Skin of body (tissue), 3 donors: ENCODE results near the gene LAPTM5. TPM values are rescaled to one million over a fixed set of nuclear protein-coding genes. Genes with fewer than 3 reads are reported as not detected.

ENCODE experiments used
- DNase-seq: peaks from one replicate; lab custom pipeline; 2025; lab: John Stamatoyannopoulos, UW
- small RNA-seq: library from RNA; depleted of rRNA; stranded (forward); fragments of <200 nt; gene quantifications from one replicate; pipeline ENCODE3, GENCODE V24; 2014; ENCODE audit warnings: low replicate concordance
- total RNA-seq: library from RNA; depleted of rRNA; stranded (reverse); fragments of >200 nt; gene quantifications from one replicate; pipeline ENCODE4 v1.2.3, GENCODE V29; 2014

Gene LAPTM5
- total RNA-seq, 1 donor from 2014 or later, result 16.8 TPM

GRCh38 chr1:30683699-30684098, 73.9 kb downstream of the LAPTM5 start:
- DNase-seq, result no peak

Small RNA genes lying within 50 kb of the gene (small RNA-seq; reads per million reads assigned to genes)
- gene MIR4420, result not detected

Other genes starting within 250 kb of the LAPTM5 start
- 1.4 TPM for gene MATN1, start 34.2 kb downstream of the LAPTM5 start, total RNA-seq
- 15.5 TPM for gene SDC3, start 151.0 kb upstream of the LAPTM5 start, total RNA-seq